ENCODE measurements around the gene BCOR.

The BCOR gene

GRCh38 chrX:40104630-40104984 is 6.8 kb upstream of the BCOR start:
- no peak for TF ChIP-seq CTCF (IDR thresholded peaks at IDR 0.05; ENCODE audit: low read depth, low read length)
- no peak overlapping the region for H3K4me3 ChIP-seq (ENCODE audit: low read depth, low read length)
- DNase-seq (ENCODE audit: low read depth, low spot score), result no peak
- in situ Hi-C loops (cut with HindIII; ENCODE audit: low sequenced_read_pairs), result no loop called here

- no peak overlapping the region for H3K4me3 ChIP-seq (ENCODE audit: low read depth, low read length)
- no peak for TF ChIP-seq CTCF (IDR thresholded peaks at IDR 0.05; ENCODE audit: low read depth, low read length)
- no peak for DNase-seq (ENCODE audit: low read depth, low spot score)
- in situ Hi-C loops (cut with HindIII; ENCODE audit: low sequenced_read_pairs), result no loop called here
Observed at GRCh38 chrX:40103565-40104323, 6.0 kb upstream of the BCOR start.

- in situ Hi-C loops (cut with HindIII; ENCODE audit: low sequenced_read_pairs), result no loop called here
- H3K4me3 ChIP-seq (ENCODE audit: low read depth, low read length), result no peak overlapping the region
- no peak for TF ChIP-seq CTCF (IDR thresholded peaks at IDR 0.05; ENCODE audit: low read depth, low read length)
- no peak for DNase-seq (ENCODE audit: low read depth, low spot score)
Observed at GRCh38 chrX:40102393-40103381, 4.9 kb upstream of the BCOR start.

GRCh38 chrX:40101430-40101802 is 3.7 kb upstream of the BCOR start:
- in situ Hi-C loops (cut with HindIII; ENCODE audit: low sequenced_read_pairs), result no loop called here
- no peak for TF ChIP-seq CTCF (IDR thresholded peaks at IDR 0.05; ENCODE audit: low read depth, low read length)
- no peak overlapping the region for H3K4me3 ChIP-seq (ENCODE audit: low read depth, low read length)
- no peak for DNase-seq (ENCODE audit: low read depth, low spot score)

GRCh38 chrX:40100537-40101429 is 3.0 kb upstream of the BCOR start:
- DNase-seq (ENCODE audit: low read depth, low spot score), result no peak
- H3K4me3 ChIP-seq (ENCODE audit: low read depth, low read length), result no peak overlapping the region
- in situ Hi-C loops (cut with HindIII; ENCODE audit: low sequenced_read_pairs), result no loop called here
- TF ChIP-seq CTCF (IDR thresholded peaks at IDR 0.05; ENCODE audit: low read depth, low read length), result no peak

GRCh38 chrX:40100141-40100536 is 2.4 kb upstream of the BCOR start:
- no peak for TF ChIP-seq CTCF (IDR thresholded peaks at IDR 0.05; ENCODE audit: low read depth, low read length)
- in situ Hi-C loops (cut with HindIII; ENCODE audit: low sequenced_read_pairs), result no loop called here
- DNase-seq (ENCODE audit: low read depth, low spot score), result no peak
- H3K4me3 ChIP-seq (ENCODE audit: low read depth, low read length), result no peak overlapping the region

Measured in astrocyte of the spinal cord (primary cell).